Kidney (tissue), 14 donors: ENCODE measurements around the gene TMEM80. TPM values are rescaled to one million over a fixed set of nuclear protein-coding genes. Genes with fewer than 3 reads are reported as not detected.
"Not testable (repeated sequence)": the region's sequence is repeated elsewhere in the genome, so short reads cannot be mapped to it uniquely, and the experiment has no call there.

Source experiments
- DNase-seq, 5 donors: peaks; one replicate each; pipeline ENCODE4 v3.0.0-alpha.2; 2013 to 2020
- FAIRE-seq: peaks from 2 replicates; lab custom pipeline; 2012; peaks lifted over from hg19 to GRCh38; lab: Jason Lieb, UNC
- H3K27ac ChIP-seq, 2 donors: one replicate each; pipeline ENCODE4 v1.7.0; 2013; ENCODE audit warnings: low read depth in 2 of 2, low read length in 2 of 2, inconsistent platforms in 1 of 2
- H3K27me3 ChIP-seq: one replicate; pipeline ENCODE4 v1.7.1; 2013; ENCODE audit warnings: low read length, inconsistent platforms; ENCODE audit not compliant: control insufficient read depth, insufficient read depth
- H3K36me3 ChIP-seq, 3 donors: one replicate each; pipeline versions ENCODE4 v1.7.0 to v1.7.1; 2013; ENCODE audit warnings: low read length in 3 of 3, control low read depth in 1 of 3, inconsistent platforms in 1 of 3; ENCODE audit not compliant: insufficient read depth in 3 of 3, control insufficient read depth in 2 of 3
- H3K4me1 ChIP-seq, 3 donors: one replicate each; pipeline versions ENCODE4 v1.7.0 to v1.7.1; 2013; ENCODE audit warnings: low read length in 3 of 3, inconsistent platforms in 1 of 3, low read depth in 1 of 3; ENCODE audit not compliant: control insufficient read depth in 2 of 3, insufficient read depth in 2 of 3
- H3K4me3 ChIP-seq, 3 donors: one replicate each; pipeline versions ENCODE4 v1.7.0 to v1.8.1; 2013; ENCODE audit warnings: low read length in 3 of 3, control low read depth in 1 of 3, inconsistent platforms in 1 of 3
- H3K9ac ChIP-seq, 3 donors: one replicate each; pipeline versions ENCODE4 v1.7.0 to v1.7.1; 2013; ENCODE audit warnings: low read length in 3 of 3, control low read depth in 1 of 3, inconsistent platforms in 1 of 3
- H3K9me3 ChIP-seq, 3 donors: one replicate each; pipeline versions ENCODE4 v1.7.0 to v1.7.1; 2013; ENCODE audit warnings: low read length in 3 of 3, control low read depth in 1 of 3, inconsistent platforms in 1 of 3; ENCODE audit not compliant: control insufficient read depth in 2 of 3, insufficient read depth in 1 of 3
- intact Hi-C: fragments of 100-400 bp; cut with DNase I; formaldehyde crosslinking; loops from one replicate; pipeline ENCODE4 v1.11.1; 2022
- polyA plus RNA-seq: library from polyadenylated mRNA; stranded (reverse); fragments of 350-450 nt; fragmentation: Illumina TruSeq; extraction: RNeasy Lipid Tissue Mini Kit (QIAGEN cat#74804); gene quantifications from one replicate; pipeline ENCODE4 v1.2.3, GENCODE V29; 2014; ENCODE audit warnings: low read depth, low replicate concordance; ENCODE audit not compliant: insufficient read depth
- total RNA-seq: library from RNA; stranded (reverse); fragmentation: NEBNext Ultra II Directional; extraction: Animal tissue kit (Norgen Biotek cat#: 25700); gene quantifications from one replicate; pipeline ENCODE4 v1.2.1, GENCODE V29; 2021
- TF ChIP-seq, protein P1 (sequence below): IDR thresholded peaks from 3 replicates; pipeline ENCODE4 v1.5.1; 2012; ENCODE audit warnings: mild to moderate bottlenecking, moderate library complexity, borderline replicate concordance; ENCODE audit not compliant: insufficient read depth; ENCODE audit errors: extremely low read depth
- donor health status: control.
- donor health status: control.
- donor health status: control.
- donor health status: control.
- donor health status: control.
- donor health status: DM: yes; HTN: yes; CAD: no.
- donor health status: Normal renal cell carcinoma (clear cell type).

The TMEM80 gene
- total and polyA plus RNA-seq, 2 donors from 2014 or later, result 36.2 to 38.6 TPM

DNA sequence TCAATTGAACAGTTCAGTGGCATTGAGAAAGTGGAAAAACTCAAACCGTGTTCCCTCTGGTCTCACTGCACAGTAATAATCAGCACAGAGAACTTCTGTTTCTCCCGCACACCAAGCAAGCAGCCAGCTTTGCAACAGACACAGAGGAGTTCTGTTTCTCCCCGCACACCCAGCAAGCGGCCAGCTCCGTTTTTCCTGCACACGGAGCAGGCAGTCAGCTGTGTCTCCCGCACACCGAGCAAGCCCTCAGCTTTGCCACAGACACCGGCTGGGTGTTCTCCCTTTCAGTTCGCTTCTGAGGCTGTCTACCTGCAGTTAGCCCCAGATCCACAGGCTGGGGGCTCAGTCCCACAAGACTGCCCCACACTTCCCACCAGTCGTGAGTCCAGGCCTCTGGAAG is 41.8 kb downstream of the TMEM80 start:
- H3K9ac ChIP-seq, result no peak overlapping the region
- DNase-seq, result no peak
- intact Hi-C loops, result no loop called here
- FAIRE-seq, result no peak
- H3K27me3 ChIP-seq, result no peaks in the 10 kb centered on the region
- no peak overlapping the region for H3K27ac ChIP-seq
- H3K4me1 ChIP-seq, result no peaks in the 10 kb centered on the region
- H3K9me3 ChIP-seq, result no peaks in the 10 kb centered on the region
- TF ChIP-seq, protein P1, sequence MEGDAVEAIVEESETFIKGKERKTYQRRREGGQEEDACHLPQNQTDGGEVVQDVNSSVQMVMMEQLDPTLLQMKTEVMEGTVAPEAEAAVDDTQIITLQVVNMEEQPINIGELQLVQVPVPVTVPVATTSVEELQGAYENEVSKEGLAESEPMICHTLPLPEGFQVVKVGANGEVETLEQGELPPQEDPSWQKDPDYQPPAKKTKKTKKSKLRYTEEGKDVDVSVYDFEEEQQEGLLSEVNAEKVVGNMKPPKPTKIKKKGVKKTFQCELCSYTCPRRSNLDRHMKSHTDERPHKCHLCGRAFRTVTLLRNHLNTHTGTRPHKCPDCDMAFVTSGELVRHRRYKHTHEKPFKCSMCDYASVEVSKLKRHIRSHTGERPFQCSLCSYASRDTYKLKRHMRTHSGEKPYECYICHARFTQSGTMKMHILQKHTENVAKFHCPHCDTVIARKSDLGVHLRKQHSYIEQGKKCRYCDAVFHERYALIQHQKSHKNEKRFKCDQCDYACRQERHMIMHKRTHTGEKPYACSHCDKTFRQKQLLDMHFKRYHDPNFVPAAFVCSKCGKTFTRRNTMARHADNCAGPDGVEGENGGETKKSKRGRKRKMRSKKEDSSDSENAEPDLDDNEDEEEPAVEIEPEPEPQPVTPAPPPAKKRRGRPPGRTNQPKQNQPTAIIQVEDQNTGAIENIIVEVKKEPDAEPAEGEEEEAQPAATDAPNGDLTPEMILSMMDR, result no peak
- no peak overlapping the region for H3K4me3 ChIP-seq
- no peaks in the 10 kb centered on the region for H3K36me3 ChIP-seq

DNA sequence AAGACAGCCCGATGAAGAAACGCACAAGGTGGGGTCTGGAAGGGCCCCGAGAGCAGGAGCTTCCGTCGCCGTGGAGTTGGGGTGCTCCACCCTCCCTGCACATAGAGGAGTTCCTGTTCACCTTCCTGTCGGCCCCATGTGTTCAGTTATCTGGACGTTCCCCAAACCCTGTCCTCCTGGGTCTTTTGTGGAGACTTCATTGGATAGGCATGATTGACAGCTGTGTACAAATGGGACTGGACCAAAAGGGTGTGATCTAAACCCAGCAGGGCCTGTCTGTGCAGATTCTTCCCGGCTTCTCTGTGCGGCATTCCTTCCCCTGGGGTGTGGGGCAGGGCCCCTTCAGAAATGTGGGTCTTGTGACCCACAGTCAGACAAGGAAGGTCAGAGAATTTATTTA is 42.3 kb downstream of the TMEM80 start:
- FAIRE-seq, intact Hi-C loops, DNase-seq, H3K36me3 ChIP-seq, H3K9me3 ChIP-seq, H3K27ac ChIP-seq, H3K4me1 ChIP-seq, H3K9ac ChIP-seq, H3K4me3 ChIP-seq, H3K27me3 ChIP-seq: not testable (repeated sequence)

DNA sequence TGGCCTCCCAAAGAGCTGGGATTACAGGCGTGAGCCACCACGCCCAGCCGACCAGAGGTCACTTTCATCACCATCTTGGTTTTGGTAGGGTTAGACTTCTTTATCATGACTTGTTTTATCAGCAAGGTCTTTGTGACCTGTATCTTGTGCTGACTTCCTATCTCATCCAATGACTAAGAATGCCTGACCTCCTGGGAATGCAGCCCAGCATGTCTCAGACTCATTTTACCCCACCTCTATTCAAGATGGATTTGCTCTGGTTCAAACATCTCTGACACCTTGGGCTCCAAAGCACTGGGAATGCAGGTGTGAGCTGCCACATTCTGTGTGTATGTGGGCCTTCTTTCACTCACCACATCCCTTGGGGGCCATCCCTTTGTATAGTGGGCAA is 46.5 kb downstream of the TMEM80 start:
- H3K9me3 ChIP-seq, result no peaks in the 10 kb centered on the region
- intact Hi-C loops, result no loop called here
- no peaks in the 10 kb centered on the region for H3K27me3 ChIP-seq
- H3K9ac ChIP-seq, result no peak overlapping the region
- H3K27ac ChIP-seq, result no peak overlapping the region
- TF ChIP-seq, protein P1, result no peak
- no peak for DNase-seq
- no peak overlapping the region for H3K4me3 ChIP-seq
- no peak for FAIRE-seq
- H3K36me3 ChIP-seq, result no peaks in the 10 kb centered on the region
- H3K4me1 ChIP-seq, result peaks cover 0 to 2% (median 0%) of the 10 kb centered on the region in 3 donors

DNA sequence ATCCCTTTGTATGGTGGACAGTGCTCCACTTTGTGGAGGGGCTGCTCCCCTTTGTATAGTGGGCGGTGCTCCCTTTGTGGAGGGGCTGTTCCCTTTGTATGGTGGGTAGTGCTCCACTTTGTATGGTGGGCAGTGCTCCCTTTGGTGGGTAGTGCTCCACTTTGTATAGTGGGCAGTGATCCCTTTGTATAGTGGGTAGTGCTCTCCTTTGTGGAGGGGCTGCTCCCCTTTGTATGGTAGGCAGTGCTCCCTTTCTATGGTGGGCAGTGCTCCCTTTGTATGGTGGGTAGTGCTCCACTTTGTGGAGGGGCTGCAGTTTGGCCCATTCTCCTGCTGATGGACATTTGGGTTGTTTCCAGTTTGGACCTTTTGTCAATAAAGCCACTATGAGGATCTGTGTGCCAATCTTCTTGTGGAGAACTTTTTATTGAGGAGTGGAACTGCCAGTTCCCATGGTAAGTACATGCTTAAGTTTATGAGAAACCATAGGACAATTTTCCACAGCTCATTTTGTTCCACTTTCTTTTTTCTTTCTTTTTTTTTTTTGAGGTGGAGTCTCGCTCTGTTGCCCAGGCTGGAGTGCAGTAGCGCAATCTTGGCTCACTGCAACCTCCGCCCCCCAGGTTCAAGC is 47.1 kb downstream of the TMEM80 start:
- Histone ChIP-seq H3K4me3 (no peak overlapping the region), H3K9ac (no peak overlapping the region), H3K9me3 (no peaks in the 10 kb centered on the region), H3K27me3 (no peaks in the 10 kb centered on the region), H3K4me1 (peaks cover 0 to 2% (median 0%) of the 10 kb centered on the region in 3 donors), H3K36me3 (no peaks in the 10 kb centered on the region), H3K27ac (no peak overlapping the region)
- DNase-seq (no peak), FAIRE-seq (no peak)
- TF ChIP-seq, protein P1, result no peak
- intact Hi-C loops, result no loop called here
